ENCODE results near the gene NTRK1.

DNA sequence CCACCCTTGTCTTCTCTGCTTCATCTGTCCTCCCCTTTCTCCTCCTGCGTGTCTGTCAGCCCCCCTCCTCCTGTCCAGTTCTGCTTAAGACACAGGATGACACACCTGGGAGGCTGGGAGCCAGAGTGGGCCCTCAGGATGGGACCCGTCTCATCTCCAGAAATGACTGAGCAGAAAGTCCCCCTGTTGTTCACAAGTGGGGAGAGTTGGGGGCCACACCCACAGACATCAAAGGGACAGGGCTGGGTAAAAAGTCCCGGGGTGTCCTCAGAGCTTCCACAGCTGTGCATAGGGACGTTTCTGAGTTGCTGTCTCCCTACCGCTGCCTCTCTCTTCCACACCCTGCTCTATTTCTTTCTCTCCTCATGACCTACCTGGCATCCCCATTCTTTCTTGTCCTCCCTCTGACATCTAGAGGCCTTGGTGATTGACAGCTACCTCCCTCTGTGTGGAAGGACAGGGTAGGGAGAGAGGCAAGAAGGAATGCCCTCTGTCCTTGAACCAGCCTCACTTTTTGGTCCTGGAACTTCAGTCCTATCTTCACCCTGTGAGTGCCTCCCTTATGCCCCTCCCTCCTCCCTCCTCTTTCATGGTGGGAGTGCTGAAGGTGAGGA is 24.5 kb upstream of the NTRK1 start:
- TF ChIP-seq CTCF (IDR thresholded peaks at IDR 0.05): no peak
- no peak for TF ChIP-seq POLR2A (IDR thresholded peaks at IDR 0.05)

Data from testis (tissue), 2 donors.